HG02885 (cell line): ENCODE measurements around the gene IRX3.
"Not testable (repeated sequence)": the region's sequence is repeated elsewhere in the genome, so short reads cannot be mapped to it uniquely, and the experiment has no call there.

ENCODE experiments used
- ATAC-seq: cut with Tn5 transposase; IDR thresholded peaks from one replicate; pipeline ENCODE4 v1.9.1; 2021; ENCODE audit warnings: mild to moderate bottlenecking; ENCODE audit not compliant: unreplicated experiment, poor library complexity

The IRX3 gene

GRCh38 chr16:54280751-54281150, 5.8 kb downstream of the IRX3 start:
- no peak for ATAC-seq

GRCh38 chr16:54277845-54278703, 8.5 kb downstream of the IRX3 start:
- ATAC-seq: no peak

- ATAC-seq: no peak
Observed at GRCh38 chr16:54275956-54276355, 10.6 kb downstream of the IRX3 start.

GRCh38 chr16:54273566-54273965, 13.0 kb downstream of the IRX3 start:
- no peak for ATAC-seq

- ATAC-seq: no peak
Observed at GRCh38 chr16:54270711-54271110, 15.9 kb downstream of the IRX3 start.

- no peak for ATAC-seq
Observed at GRCh38 chr16:54269461-54269860, 17.1 kb downstream of the IRX3 start.

GRCh38 chr16:54268766-54269165, 17.8 kb downstream of the IRX3 start:
- no peak for ATAC-seq

- ATAC-seq: no peak
Observed at GRCh38 chr16:54268340-54268739, 18.2 kb downstream of the IRX3 start.

- ATAC-seq: no peak
Observed at GRCh38 chr16:54266363-54266955, 20.1 kb downstream of the IRX3 start.

- ATAC-seq: no peak
Observed at GRCh38 chr16:54265575-54266107, 20.9 kb downstream of the IRX3 start.

- ATAC-seq: no peak
Observed at GRCh38 chr16:54253118-54253517, 33.5 kb downstream of the IRX3 start.

GRCh38 chr16:54248863-54249710, 37.5 kb downstream of the IRX3 start:
- ATAC-seq: no peak

- not testable (repeated sequence) for ATAC-seq
Observed at GRCh38 chr16:54247705-54248104, 38.9 kb downstream of the IRX3 start.

- no peak for ATAC-seq
Observed at GRCh38 chr16:54246454-54246821, 40.1 kb downstream of the IRX3 start.

GRCh38 chr16:54245788-54246453, 40.7 kb downstream of the IRX3 start:
- ATAC-seq: no peak

- ATAC-seq: no peak
Observed at GRCh38 chr16:54244061-54244886, 42.3 kb downstream of the IRX3 start.

- ATAC-seq: no peak
Observed at GRCh38 chr16:54243202-54243601, 43.4 kb downstream of the IRX3 start.

- no peak for ATAC-seq
Observed at GRCh38 chr16:54242199-54242598, 44.4 kb downstream of the IRX3 start.

- ATAC-seq: no peak
Observed at GRCh38 chr16:54241525-54241924, 45.1 kb downstream of the IRX3 start.
